ENCODE measurements around the gene CFHR1.
"Not testable (repeated sequence)": the region's sequence is repeated elsewhere in the genome, so short reads cannot be mapped to it uniquely, and the experiment has no call there.

The CFHR1 gene

DNA sequence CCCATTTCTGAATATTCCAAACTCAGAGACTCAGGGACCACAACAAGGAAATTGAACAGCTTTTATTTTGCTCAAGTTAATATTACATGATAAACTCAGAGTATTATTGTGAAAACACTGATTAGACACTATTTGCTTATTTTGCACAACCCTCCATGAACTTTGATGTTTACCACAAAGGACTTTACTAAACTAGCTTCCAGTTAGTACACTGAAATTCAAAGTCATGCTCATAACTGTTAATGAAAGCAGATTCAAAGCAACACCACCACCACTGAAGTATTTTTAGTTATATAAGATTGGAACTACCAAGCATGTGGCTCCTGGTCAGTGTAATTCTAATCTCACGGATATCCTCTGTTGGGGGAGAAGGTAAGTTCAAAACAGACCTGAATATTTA is at the start of gene CFHR1:
TSS of gene CFHR1 (plus strand) at position 201 of the 400 bp plus-strand sequence. CDS start at position 315, 114 bp downstream.
- DNase-seq (ENCODE audit: extremely low read depth in 1 of 2, low read depth in 1 of 2) = not testable (repeated sequence)

DNA sequence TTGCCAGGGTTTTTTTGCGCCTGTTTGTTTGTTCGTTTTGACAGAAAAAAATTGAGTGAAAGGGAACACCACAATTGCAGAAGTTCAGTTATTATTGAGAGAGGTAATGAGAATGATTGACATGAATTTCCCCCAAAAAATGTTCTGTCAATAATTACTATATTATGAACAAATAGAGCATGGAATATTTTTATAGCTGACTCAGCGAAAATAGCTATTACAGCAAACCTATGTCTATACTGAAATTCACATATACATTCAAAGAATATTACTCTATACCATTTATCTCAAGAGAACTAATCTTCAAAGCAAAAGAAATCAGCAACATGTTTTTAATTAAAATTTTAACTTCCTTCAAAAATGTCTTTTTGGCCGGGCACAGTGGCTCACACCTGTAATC is 49.7 kb upstream of the CFHR1 start:
- not testable (repeated sequence) for DNase-seq (ENCODE audit: extremely low read depth in 1 of 2, low read depth in 1 of 2)

DNA sequence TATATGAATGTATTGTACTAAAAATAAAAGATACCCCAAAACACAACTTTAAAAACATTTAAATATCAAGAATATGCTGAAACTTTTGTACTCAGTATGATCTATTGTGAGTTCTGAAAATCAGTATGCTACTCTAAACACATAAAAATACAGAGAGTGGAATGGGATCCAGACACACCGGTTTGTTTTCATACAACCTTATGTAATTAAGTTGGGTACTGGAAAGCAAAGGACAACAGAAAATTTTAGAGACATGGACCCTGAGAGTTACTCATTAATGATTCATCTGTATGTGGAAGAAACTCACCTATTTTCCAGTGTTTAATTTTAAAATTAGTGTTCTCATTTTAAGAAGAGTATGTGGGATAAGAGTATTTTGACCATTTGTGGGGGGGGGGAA is 45.8 kb upstream of the CFHR1 start:
- no peak for DNase-seq (ENCODE audit: extremely low read depth in 1 of 2, low read depth in 1 of 2)

DNA sequence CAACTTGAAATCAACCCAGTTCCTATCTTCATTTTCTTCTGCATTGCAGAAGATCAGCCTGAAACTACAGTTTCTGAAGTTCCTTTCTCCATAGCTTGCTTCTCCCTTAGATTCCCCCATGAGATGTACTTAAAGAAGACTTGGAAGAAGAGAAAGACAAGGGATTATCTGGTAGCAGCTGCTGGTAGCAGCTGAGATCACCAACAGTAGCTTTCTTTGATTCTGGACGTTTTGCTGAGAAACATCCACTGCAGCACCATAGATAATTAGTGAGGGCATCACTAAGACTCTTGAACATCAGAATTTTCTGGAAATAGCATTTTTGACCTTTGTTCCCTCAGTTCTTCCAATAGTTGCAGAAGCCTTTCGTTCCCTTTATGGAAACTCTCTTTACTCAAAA is 45.4 kb upstream of the CFHR1 start:
- no peak for DNase-seq (ENCODE audit: extremely low read depth in 1 of 2, low read depth in 1 of 2)

DNA sequence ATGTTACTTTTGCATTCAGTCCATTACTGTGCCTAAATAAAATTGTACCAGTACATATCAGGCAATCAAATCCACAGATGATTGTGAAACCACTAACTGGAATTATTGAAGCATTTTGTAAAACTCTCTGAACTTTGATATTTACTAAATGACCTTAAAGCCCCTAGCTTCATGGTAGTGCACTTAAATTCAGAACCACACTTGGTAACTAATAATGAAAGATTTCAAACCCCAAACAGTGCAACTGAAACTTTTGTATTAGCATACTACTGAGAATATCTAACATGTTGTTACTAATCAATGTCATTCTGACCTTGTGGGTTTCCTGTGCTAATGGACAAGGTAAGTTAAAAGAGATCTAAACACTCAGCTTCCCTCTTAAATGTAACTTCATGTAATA is 44.9 kb upstream of the CFHR1 start, which contains the start of gene CFHR3:
TSS of gene CFHR3 (plus strand) at position 238 of the 400 bp plus-strand sequence. CDS start at position 285, 47 bp downstream.
- no peak for DNase-seq (ENCODE audit: extremely low read depth in 1 of 2, low read depth in 1 of 2)

DNA sequence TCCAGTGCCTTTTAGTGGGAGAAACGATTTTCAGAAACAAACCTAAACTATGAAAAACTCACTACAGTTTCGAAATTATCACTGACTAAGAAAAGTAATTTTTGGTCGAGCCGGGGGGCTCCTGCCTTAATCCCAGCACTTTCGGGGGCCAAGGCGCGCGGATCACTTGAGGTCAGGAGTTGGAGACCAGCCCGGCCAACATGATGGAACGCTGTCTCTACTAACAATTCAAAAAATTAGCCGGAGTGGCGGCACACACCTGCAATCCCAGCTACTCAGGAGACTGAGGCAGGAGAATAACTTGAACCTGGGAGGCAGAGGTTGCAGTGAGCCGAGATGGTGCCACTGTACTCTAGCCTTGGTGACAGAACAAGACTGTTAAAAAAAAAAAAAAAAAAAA is 41.9 kb upstream of the CFHR1 start:
- no peak for DNase-seq (ENCODE audit: extremely low read depth in 1 of 2, low read depth in 1 of 2)

DNA sequence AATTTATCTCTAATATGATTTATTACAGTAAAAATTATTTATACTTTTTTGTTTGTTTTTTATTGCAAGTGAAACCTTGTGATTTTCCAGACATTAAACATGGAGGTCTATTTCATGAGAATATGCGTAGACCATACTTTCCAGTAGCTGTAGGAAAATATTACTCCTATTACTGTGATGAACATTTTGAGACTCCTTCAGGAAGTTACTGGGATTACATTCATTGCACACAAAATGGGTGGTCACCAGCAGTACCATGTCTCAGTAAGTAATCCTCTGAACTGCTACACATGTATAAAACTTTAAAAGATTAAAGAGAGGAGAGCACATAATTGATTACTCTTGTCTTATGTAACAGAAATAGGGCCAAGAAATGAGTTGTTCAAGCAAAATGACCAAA is 40.4 kb upstream of the CFHR1 start:
- no peak for DNase-seq (ENCODE audit: extremely low read depth in 1 of 2, low read depth in 1 of 2)

DNA sequence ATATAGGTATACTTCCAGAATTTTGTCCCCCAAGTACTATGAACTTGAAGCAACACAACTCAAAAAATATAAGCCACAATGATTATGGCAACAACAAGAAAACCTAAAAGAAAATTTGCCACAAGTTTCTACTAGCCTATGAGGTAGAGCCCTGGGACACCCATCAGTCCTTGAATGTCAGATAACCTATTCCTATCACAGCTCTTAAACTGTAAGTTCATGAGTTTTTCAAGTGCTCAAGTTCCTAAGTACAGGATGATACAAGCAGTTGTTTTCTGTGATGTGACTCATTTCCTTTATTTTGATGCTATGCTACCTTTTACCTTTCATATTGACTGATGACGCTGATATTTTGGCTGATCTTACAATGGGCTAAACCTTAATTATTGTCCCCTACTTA is 28.3 kb upstream of the CFHR1 start:
- not testable (repeated sequence) for DNase-seq (ENCODE audit: extremely low read depth in 1 of 2, low read depth in 1 of 2)

DNA sequence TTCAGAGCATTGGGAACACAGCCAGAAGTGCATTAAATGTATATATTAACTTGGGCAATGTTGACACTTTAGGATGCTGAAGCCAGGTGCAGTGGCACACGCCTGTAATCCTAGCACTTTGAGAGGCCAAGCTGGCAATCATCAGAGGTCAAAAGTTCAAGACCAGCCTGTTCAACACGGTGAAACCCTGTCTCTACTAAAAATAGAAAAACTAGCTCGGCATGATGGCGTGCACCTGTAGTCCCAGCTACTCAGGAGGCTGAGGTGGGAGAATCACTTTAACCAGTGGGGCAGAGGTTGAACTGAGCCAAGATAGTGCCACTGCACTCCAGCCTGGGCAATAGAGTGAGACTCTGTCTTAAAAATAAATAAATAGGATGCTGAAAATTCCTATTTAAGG is 25.4 kb upstream of the CFHR1 start:
- not testable (repeated sequence) for DNase-seq (ENCODE audit: extremely low read depth in 1 of 2, low read depth in 1 of 2)

DNA sequence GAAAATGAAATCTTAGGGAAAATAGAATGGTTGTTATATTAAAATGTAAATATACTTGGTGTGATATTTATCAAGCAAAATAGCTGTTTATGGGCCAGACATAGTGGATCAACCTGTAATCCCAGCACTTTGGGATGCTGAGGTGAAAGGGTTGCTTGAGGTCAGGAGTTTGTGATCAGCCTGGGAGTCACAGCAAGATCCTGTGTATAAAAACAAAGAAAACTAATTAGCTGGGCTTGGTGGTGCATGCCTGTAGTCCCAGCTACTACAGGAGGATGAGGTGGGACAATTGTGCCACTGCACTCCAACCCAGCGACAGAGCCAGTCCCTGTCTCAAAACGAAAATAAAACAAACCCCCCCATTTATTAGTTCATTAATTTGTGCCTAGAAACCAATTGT is 21.6 kb upstream of the CFHR1 start:
- no peak for DNase-seq (ENCODE audit: extremely low read depth in 1 of 2, low read depth in 1 of 2)

DNA sequence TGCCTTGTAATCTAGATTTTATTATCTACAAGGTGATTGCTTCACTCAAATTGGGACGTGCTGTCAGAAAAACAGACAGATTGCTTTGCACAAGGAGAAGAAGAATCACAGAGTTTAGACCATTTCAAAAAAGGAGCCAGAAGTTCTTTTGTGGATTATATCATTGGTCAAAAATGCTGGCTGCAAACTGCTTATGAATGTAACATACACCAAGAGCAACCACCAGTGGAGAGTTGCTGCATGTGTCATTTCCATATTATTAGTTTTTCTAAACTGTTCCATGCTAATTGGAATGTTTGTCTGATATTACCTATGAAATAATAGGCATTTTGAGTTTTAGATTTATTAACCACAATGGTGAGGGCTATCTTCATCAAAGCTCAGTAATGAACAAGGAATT is 17.6 kb upstream of the CFHR1 start:
- DNase-seq (ENCODE audit: extremely low read depth in 1 of 2, low read depth in 1 of 2) = not testable (repeated sequence)

DNA sequence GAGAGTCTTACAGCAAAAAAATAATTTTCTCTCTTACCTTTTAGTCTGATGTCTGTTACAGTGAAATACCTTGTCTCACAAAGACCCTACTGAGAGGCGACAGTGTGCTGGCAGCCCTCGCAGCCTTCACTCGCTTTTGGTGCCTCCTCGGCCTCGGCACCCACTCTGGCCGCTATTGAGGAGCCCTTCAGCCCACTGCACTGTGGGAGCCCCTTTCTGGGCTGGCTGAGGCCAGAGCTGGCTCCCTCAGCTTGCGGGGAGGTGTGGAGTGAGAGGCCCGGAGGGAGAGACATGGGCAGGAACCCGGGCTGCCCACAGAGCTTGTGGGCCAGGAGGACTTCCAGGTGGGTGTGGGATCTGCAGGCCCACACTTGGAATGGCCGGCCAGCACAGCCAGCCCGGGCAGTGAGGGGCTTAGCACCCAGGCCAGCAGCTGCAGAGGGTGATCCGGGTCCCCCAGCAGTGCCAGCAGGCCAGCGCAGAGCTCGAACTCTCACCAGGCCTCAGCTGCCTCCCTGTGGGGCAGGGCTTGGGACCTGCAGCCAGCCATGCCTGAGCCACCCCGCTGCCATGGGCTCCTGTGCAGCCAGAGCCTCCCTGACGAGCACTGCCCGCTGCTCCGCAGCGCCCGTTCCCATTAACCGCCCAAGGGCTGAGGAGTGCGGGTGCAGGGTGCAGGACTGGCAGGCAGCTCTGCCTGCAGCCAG is 10.8 kb upstream of the CFHR1 start:
- DNase-seq (ENCODE audit: extremely low read depth in 1 of 2, low read depth in 1 of 2) = no peak

DNA sequence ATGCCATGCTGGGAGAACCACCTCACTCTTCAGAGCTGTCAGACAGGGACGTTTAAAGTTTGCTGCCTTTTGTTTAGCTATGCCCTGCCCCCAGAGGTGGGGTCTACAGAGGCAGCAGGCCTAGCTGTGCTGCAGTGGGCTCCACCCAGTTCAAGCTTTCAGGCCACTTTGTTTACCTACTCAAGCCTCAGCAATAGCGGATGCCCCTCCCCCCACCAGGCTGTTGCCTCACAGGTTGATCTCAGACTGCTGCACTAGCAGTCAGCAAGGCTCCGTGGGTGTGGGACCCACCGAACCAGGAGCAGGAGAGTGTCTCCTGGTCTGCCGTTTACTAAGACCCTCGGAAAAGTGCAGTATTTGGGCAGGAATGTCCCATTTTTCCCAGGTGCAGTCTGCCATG is 2.1 kb upstream of the CFHR1 start:
- DNase-seq (ENCODE audit: extremely low read depth in 1 of 2, low read depth in 1 of 2) = not testable (repeated sequence)

DNA sequence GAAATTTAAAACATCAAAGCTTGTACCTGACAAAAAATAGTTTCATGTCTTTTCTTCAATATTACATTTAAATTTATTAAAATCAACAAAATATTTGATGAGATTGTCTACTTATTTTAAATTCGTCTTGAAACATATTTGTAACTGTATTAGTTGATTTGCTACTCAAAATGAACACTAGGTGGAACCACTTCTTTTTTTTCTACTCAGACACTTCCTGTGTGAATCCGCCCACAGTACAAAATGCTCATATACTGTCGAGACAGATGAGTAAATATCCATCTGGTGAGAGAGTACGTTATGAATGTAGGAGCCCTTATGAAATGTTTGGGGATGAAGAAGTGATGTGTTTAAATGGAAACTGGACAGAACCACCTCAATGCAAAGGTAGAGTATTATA is 8.3 kb downstream of the CFHR1 start:
- DNase-seq (ENCODE audit: extremely low read depth in 1 of 2, low read depth in 1 of 2) = not testable (repeated sequence)

DNA sequence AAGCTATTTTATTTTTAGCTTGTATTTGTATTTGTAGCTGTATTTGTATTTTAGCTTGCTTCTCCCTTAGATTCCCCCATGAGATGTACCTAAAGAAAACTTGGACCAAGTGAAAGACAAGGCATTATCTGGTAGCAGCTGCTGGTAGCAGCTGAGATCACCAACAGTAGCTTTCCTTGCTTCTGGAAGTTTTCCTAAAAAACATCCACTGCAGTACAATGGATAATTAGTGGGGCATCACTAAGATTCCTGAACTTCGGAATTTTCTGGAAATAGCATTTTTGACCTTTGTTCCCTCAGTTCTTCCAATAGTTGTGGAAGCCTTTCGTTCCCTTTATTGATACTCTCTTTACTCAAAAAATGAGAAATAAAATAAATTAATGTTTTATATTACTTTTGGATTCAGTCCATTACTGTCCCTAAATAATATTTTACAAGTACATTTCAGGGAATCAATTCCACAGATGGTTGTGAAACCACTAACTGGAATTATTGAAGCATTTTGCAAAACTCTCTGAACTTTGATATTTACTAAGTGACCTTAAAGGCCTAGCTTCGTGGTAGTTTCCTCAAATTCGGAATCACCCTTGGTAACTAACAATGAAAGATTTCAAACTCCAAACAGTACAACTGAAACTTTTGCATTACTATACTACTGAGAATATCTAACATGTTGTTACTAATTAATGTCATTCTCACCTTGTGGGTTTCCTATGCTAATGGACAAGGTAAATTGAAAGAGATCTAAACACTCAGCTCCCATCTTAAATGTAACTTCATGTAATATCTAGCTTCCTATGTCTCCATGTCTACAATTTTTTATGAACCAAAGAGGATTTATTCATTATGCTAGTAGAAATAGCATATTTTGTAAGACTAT is 30.3 kb downstream of the CFHR1 start:
- DNase-seq (ENCODE audit: extremely low read depth in 1 of 2, low read depth in 1 of 2) = not testable (repeated sequence)

DNA sequence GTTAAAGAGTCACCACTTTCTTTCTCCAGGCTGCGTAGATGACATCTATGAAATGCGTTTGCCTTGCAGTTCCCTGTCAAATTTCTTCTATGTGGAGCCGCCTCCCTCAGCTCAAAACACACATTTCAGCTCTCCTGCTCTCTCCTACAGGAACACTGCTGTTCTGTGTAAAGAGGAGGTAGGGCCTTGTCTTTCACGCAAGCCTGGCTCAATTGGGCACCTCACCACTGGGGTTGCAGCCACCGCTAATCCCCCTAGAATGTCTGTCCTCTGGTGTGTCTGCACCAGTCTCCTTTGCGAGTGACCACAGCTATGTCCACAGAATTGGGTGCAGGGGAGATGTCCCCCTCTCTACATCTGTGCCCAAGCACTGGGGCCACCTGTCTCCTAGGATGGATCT is 36.5 kb downstream of the CFHR1 start:
- DNase-seq (ENCODE audit: extremely low read depth in 1 of 2, low read depth in 1 of 2) = no peak

DNA sequence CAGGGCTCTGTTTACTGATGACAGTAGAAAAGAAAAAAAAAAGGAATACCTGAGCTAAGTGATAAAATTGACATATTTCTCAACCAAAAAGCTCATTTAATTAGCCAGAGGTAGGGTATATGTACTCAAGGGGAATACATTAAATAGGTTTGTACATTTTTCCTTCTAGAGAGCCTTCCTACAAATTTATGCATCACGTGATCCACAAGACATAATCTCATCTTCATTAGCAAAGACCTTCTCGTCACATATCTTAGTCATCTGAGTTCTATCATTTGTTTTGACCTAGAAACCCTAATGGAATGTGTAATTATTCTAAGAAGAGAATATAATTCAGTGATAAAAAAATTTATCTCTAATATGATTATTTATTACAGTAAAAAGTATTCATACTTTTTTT is 37.7 kb downstream of the CFHR1 start:
- no peak for DNase-seq (ENCODE audit: extremely low read depth in 1 of 2, low read depth in 1 of 2)

DNA sequence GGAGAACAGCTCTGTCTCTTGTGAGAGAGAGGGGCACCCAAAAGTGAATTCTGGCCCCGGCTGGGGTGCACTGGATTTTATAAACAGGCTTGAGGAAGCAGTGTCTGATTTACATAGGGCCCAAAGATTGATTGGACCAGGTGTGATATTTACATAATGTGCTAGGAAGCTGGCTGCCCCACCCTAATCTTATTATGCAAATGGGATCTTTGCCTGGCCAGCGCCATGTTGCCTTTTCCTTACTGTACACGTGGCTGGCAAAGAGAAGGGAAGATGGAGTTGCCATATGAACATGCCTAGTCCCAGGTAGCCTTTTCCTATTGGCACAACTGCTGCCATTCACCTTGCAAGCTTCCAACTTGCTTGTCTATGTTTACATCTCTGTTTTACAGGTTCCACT is 39.3 kb downstream of the CFHR1 start:
- DNase-seq (ENCODE audit: extremely low read depth in 1 of 2, low read depth in 1 of 2) = no peak

DNA sequence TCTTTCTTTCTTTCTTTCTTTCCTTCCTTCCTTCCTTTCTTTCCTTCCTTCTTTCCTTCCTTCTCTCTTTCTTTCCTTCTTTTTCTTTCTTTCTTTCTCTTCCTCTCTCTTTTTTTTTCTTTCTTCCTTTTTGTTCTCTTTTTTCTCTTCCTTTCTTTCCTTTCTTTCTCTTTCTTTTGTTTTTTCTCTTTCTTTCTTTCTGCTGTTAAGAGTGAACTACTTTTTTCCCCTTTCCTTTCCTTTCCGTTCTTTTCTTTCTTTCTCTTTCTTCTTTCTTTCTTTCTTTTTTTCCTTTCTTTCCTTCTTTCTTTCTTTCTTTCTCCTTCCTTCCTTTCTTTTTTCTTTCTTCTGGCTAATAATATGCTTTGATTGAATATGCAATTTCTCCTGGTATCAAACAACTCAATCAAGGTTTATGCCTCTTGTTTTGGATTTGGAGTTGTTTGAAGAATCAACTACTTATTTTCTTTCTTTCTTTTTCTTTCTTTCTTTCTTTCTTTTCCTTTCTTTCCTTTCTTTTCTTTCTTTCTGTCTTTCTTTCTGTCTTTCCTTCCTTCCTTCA is 40.9 kb downstream of the CFHR1 start:
- DNase-seq (ENCODE audit: extremely low read depth in 1 of 2, low read depth in 1 of 2) = no peak

DNA sequence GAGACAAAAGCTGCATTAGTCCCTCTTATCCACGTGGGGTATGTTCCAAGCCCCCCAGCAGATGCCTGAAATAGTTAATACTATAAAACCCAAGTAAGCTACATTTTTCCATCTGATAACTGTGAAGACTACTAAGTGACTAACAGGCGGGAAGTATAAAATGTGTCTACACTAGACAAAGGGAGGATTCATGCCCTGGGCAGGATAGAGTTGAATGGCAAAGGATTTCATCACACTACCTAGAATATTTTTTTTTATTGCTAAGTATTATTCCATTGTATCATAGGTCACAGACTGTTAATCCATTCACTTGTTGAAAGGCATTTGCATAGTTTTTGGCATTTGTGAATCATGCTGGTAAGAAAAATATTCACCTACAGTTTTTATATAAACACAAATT is 41.9 kb downstream of the CFHR1 start:
- no peak for DNase-seq (ENCODE audit: extremely low read depth in 1 of 2, low read depth in 1 of 2)

DNA sequence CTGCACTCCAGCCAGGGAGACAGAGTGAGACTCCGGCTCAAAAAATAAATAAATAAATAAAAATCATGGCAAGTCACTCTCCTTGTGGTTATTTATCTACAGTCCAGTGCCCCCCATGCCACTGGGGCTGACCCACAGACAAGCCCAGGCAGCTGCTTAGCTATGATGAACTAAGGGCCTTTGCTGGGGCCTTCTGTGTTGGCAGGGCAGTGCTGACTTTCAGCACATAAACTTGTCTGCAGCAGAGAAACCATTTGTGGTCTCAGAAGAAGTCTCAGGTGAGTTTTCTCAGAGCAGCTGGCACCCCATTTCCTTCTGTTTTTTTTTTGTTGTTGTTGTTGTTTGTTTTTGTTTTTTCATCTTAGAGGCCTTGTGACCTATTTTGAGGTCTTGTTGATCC is 47.4 kb downstream of the CFHR1 start:
- DNase-seq (ENCODE audit: extremely low read depth in 1 of 2, low read depth in 1 of 2) = no peak

DNA sequence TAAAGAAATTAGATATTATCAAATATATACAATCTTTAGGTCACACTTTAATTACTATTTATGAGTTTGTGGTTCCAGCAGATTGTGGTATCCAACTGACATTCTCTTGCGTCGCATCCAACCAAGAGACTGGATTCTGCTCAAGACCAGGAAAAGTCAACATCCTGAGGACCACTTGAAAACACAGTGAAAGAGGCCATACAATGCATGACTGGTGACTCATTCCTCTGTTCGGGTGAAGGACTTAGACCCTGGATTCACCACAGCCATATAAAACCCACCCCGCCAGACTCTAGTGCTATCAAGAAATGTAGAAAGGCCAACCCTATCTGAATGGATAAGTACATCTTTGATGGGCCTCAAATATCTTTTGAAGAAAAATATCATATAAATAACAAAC is 53.9 kb downstream of the CFHR1 start:
- DNase-seq (ENCODE audit: extremely low read depth in 1 of 2, low read depth in 1 of 2) = no peak
